Thoracic aorta (tissue), 2 donors: ENCODE results near the gene BIRC5. TPM values are rescaled to one million over a fixed set of nuclear protein-coding genes. Genes with fewer than 3 reads are reported as not detected.

Source experiments
- ATAC-seq: fragments of 150-250 bp; one replicate; pipeline ENCODE4 v1.8.0; 2017; ENCODE audit warnings: low read depth; ENCODE audit not compliant: insufficient number of reproducible peaks, low FRiP score
- DNase-seq: peaks from one replicate; pipeline ENCODE4 v3.0.0-alpha.2; 2020; ENCODE audit warnings: low spot score
- H3K27ac ChIP-seq, 2 donors: fragments of 200-600 bp; sonication (generic); 1 replicate in 1 of 2; 2 replicates in 1 of 2; pipeline ENCODE4 v1.5.1; 2016; ENCODE audit warnings: mild to moderate bottlenecking in 2 of 2, moderate library complexity in 2 of 2
- H3K27me3 ChIP-seq: fragments of 200-600 bp; sonication (generic); replicated peaks from 2 replicates; pipeline ENCODE4 v1.6.0; 2016; ENCODE audit warnings: mild to moderate bottlenecking; ENCODE audit not compliant: insufficient read depth
- H3K36me3 ChIP-seq: fragments of 200-600 bp; sonication (generic); one replicate; pipeline ENCODE4 v1.5.1; 2016
- H3K4me1 ChIP-seq, 2 donors: fragments of 200-600 bp; sonication (generic); 1 replicate in 1 of 2; 2 replicates in 1 of 2; pipeline versions ENCODE4 v1.5.1 to v1.6.0; 2016; ENCODE audit warnings: low read depth in 2 of 2, mild to moderate bottlenecking in 1 of 2; ENCODE audit not compliant: control insufficient read depth in 1 of 2
- H3K4me3 ChIP-seq: fragments of 200-600 bp; sonication (generic); 2 replicates; pipeline ENCODE4 v1.5.1; 2016; ENCODE audit warnings: mild to moderate bottlenecking
- H3K9me3 ChIP-seq: fragments of 200-600 bp; sonication (generic); 2 replicates; pipeline ENCODE4 v1.5.1; 2016
- total RNA-seq, 2 donors: library from RNA; depleted of rRNA; stranded (reverse); fragments of >200 nt; gene quantifications; one replicate each; pipeline versions ENCODE4 v1.1.0 to v1.2.3, GENCODE V29; 2016
- TF ChIP-seq, protein P1 (sequence below): fragments of 200-600 bp; sonication (generic); IDR thresholded peaks from one replicate; pipeline ENCODE4 v1.5.1; 2019; ENCODE audit warnings: antibody characterized with exemption

The BIRC5 gene
- total RNA-seq, 2 donors from 2014 or later: 0.14 to 4.2 TPM

DNA sequence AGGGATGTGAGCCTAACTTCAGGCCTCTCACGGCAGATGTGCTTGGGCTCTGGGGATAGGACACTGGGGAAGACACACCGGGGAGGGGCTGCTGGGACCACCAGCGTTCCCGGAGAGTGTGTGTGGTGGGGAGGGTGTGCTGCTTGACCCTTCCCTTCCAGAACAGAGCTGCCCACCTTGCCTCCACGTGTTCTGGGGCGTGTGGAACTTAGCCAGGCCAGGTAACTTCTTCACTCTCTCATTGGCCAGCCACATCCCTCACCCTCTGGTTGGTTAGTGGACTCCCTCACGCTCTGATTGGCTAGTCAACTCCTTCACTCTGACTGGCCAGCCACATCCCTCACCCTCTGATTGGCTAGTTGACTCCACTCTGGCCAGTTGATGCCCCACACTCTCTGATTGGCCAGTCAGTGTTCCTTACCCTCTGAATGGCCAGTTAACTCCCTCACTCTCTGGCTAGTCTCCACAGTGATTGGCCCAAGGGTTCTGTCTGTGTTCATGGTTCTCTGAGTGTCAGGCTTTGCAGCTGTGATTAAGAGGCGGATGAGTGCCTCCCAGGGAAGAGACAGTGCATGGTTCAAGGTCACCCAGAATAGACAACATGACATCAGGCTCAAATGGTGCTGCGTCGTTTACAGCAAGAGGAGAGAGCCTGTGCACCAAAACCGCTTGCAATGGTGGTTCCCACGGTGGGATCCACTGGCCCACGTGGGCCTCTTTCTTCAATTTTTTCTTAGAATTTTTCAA, 27.4 kb downstream of the BIRC5 start:
- Histone ChIP-seq H3K27ac (no peak overlapping the region), H3K4me1 (no peaks in the 10 kb centered on the region), H3K36me3 (no peaks in the 10 kb centered on the region), H3K27me3 (no peaks in the 10 kb centered on the region), H3K4me3 (no peak overlapping the region), H3K9me3 (no peaks in the 10 kb centered on the region)
- ATAC-seq: no peak
- DNase-seq: no peak
- TF ChIP-seq, protein P1, sequence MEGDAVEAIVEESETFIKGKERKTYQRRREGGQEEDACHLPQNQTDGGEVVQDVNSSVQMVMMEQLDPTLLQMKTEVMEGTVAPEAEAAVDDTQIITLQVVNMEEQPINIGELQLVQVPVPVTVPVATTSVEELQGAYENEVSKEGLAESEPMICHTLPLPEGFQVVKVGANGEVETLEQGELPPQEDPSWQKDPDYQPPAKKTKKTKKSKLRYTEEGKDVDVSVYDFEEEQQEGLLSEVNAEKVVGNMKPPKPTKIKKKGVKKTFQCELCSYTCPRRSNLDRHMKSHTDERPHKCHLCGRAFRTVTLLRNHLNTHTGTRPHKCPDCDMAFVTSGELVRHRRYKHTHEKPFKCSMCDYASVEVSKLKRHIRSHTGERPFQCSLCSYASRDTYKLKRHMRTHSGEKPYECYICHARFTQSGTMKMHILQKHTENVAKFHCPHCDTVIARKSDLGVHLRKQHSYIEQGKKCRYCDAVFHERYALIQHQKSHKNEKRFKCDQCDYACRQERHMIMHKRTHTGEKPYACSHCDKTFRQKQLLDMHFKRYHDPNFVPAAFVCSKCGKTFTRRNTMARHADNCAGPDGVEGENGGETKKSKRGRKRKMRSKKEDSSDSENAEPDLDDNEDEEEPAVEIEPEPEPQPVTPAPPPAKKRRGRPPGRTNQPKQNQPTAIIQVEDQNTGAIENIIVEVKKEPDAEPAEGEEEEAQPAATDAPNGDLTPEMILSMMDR: no peak

DNA sequence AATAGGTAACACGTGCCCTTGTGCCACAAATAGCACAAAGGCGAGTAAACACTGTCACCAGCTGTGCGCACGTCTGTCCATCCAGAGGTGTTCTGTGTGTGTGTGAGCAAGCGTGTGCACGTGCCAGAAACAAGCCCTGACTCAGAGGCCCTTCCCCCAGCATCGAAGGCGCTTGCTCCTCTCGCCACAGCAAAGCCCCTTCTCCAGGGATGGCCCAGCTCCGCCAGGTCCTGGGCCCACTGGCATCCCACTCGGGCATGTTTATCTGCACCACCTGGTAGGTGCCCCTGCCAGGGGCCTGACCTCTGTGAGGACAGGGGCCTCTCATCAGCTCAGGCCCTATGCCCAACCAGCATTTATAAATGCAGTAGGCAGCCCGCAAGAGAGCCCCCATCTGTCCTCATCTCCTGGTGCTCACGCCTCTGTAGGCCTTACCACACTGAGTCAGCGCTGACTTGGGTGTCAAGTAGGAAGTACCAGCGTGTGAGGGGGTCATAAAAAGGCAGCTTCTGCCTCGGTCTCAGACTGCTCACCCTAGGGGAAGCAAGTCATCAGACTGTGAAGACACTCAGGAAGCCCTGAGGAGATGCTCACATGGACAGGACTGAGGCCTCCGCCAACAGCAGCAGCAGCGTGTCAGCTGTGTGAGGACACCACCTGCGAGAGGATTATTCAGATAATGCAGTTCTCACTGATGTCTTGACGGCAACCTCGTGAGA, 28.1 kb downstream of the BIRC5 start:
- H3K27ac ChIP-seq: no peak overlapping the region
- H3K36me3 ChIP-seq: no peaks in the 10 kb centered on the region
- no peak overlapping the region for H3K4me3 ChIP-seq
- TF ChIP-seq, protein P1: no peak
- ATAC-seq (no peak), DNase-seq (no peak)
- H3K9me3 ChIP-seq: no peaks in the 10 kb centered on the region
- H3K27me3 ChIP-seq: no peaks in the 10 kb centered on the region
- H3K4me1 ChIP-seq: no peaks in the 10 kb centered on the region

DNA sequence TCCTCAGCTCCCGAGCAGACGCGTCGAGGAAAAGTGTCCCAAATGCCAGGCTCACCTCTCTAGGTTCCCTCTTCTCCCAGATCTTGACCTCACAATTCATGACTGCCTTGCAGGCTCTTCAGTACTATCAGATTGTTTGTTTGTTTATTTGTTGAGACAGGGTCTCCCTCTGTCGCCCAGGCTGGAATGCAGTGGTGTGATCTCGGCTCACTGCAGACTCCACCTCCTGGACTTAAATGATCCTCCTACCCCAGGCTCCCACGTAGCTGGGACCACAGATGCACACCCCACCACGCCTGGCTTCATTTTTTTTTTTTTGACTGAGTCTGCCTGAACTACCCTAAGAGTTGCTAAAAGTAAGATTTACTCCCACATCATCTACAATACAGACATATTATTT, 33.3 kb downstream of the BIRC5 start:
- H3K4me3 ChIP-seq: no peak overlapping the region
- H3K4me1 ChIP-seq: peaks cover 0 to 6% of the 10 kb centered on the region in 2 donors
- TF ChIP-seq, protein P1: no peak
- H3K27ac ChIP-seq: no peak overlapping the region
- no peaks in the 10 kb centered on the region for H3K9me3 ChIP-seq
- no peaks in the 10 kb centered on the region for H3K36me3 ChIP-seq
- ATAC-seq (no peak), DNase-seq (no peak)
- no peaks in the 10 kb centered on the region for H3K27me3 ChIP-seq

DNA sequence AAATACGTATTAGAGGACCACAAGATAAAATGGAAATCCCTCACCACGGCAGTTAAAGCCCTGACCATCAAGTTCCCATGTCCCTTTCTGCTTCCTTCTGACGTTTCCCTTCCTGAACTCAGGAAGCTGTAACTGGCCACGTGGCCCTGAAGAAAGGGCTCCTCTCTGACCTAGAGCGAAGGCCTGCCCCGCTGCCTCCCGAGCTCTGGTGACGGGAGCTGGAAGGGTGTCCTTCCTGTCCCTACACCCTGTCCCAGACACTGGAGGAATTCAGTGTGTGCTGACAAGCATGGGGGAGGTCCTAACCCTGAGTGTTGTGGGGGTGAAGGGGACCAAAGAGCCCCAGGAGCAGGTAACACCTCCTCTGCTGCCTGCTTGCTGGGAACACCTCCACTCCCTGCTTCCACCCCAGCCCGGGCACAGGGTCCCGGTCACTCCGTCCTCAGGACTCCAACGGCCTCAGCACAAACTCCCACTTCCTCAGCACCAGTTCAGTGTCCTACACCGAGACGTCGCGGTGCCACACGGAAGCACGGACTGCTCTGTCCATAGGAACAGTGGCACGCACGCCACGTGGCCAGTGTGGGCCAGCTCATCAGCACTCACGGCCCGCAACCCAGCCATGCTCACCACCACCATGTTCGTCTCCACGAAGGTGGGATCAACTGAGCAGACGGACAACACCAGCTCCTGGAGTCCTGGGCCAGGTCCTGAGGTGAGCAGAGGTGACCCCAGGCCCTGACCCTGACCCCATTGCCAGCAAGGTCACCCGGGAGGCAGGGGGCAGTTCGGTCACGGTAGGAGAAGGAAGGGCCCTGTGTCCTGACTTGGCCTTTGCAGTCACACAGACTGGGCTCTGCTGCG, 34.2 kb downstream of the BIRC5 start:
- no peak overlapping the region for H3K27ac ChIP-seq
- H3K9me3 ChIP-seq: no peaks in the 10 kb centered on the region
- no peak for DNase-seq
- no peak for ATAC-seq
- H3K4me1 ChIP-seq: peaks cover 0 to 6% of the 10 kb centered on the region in 2 donors
- H3K27me3 ChIP-seq: no peaks in the 10 kb centered on the region
- H3K4me3 ChIP-seq: no peak overlapping the region
- TF ChIP-seq, protein P1: no peak
- no peaks in the 10 kb centered on the region for H3K36me3 ChIP-seq
